Measurements from ENCODE around the gene QSOX2. TPM values are rescaled to one million over a fixed set of nuclear protein-coding genes. Genes with fewer than 3 reads are reported as not detected.
"Not testable (repeated sequence)": the region's sequence is repeated elsewhere in the genome, so short reads cannot be mapped to it uniquely, and the experiment has no call there.

The QSOX2 gene
- total and polyA plus RNA-seq, 4 donors, result 0.79 to 12.7 (median 4.3) TPM

DNA sequence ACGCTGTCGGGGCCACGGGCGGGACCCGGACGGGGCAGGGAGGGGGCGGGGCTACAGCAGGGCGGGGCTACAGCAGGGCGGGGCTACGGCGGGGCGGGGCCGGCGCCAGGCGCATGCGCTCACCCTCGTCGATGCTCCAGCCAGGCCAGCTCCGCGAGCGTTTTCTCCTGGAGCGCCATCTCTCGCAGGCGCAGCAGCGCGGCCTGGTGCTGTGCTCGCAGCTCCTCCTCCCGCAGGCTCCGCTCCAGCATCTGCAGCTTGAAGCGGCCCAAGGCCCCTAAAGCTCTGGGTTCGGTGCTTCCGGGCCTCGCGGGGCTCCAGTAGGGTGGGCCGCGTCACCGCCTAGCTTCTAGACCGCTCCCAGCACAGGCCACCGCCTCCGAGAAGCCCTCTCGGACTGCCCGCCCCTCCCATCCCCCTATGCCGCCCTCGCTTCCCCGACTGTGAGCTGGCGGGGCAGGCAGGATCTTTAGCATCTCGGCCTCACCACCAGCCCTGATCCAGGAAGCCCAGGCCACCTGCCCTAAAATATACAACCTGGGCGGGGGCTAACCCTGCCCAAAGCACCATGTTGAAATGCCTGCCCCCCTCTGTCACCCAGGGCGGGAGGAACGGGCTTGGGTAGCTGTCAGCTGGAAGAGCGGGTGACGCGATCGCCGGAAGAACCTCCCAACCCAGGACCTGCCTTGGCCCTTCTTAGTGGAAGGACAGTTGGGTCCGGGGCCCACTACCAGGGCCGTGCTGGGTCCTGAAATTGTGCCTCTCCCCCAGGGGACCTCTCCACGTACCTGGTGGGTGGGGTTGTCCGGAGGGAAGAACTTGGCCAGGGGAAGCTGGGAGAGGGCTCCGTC lies 21.9 kb upstream of the QSOX2 start:
- peak; percentile 97 for DNase-seq (ENCODE audit: low spot score)
- H3K9ac ChIP-seq (ENCODE audit: low read depth in 1 of 2, low read length in 2 of 2), result no peak overlapping the region
- H3K36me3 ChIP-seq (ENCODE audit: control insufficient read depth in 4 of 4, insufficient read depth in 3 of 4, low read depth in 1 of 4, low read length in 3 of 4), result no peaks in the 10 kb centered on the region
- peak overlapping the region in 2 of 3 donors; percentile 18 to 50 for H3K4me3 ChIP-seq (ENCODE audit: low read depth in 1 of 3, low read length in 3 of 3)
- H3K27ac ChIP-seq (ENCODE audit: low read depth in 1 of 2, low read length in 2 of 2), result no peak overlapping the region
- 16% methylated on average over 60 of the region's 60 CpGs for WGBS
- H3K27me3 ChIP-seq (ENCODE audit: control insufficient read depth in 4 of 4, insufficient read depth in 4 of 4, low read length in 3 of 4), result no peaks in the 10 kb centered on the region
- TF ChIP-seq, protein P1, sequence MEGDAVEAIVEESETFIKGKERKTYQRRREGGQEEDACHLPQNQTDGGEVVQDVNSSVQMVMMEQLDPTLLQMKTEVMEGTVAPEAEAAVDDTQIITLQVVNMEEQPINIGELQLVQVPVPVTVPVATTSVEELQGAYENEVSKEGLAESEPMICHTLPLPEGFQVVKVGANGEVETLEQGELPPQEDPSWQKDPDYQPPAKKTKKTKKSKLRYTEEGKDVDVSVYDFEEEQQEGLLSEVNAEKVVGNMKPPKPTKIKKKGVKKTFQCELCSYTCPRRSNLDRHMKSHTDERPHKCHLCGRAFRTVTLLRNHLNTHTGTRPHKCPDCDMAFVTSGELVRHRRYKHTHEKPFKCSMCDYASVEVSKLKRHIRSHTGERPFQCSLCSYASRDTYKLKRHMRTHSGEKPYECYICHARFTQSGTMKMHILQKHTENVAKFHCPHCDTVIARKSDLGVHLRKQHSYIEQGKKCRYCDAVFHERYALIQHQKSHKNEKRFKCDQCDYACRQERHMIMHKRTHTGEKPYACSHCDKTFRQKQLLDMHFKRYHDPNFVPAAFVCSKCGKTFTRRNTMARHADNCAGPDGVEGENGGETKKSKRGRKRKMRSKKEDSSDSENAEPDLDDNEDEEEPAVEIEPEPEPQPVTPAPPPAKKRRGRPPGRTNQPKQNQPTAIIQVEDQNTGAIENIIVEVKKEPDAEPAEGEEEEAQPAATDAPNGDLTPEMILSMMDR (IDR thresholded peaks at IDR 0.05; ENCODE audit: low read depth, low read length, missing input control), result peak; percentile 13
- TF ChIP-seq TAF1 (conservative IDR thresholded peaks at IDR 0.05), result no peak
- TF ChIP-seq RAD21 (IDR thresholded peaks at IDR 0.05), result peak in 1 of 2 donors; percentile 60
- TF ChIP-seq FOXA2 (IDR thresholded peaks at IDR 0.05), result no peak
- no peak for TF ChIP-seq YY1 (IDR thresholded peaks at IDR 0.05)
- TF ChIP-seq GABPA (IDR thresholded peaks at IDR 0.05 in 1 of 2, conservative IDR thresholded peaks at IDR 0.05 in 1 of 2), result no peak
- H3K4me1 ChIP-seq (ENCODE audit: control insufficient read depth in 4 of 4, insufficient read depth in 4 of 4, low read length in 3 of 4), result peaks cover 0 to 5% (median 2%) of the 10 kb centered on the region in 4 donors
- no peaks in the 10 kb centered on the region for H3K9me3 ChIP-seq (ENCODE audit: control insufficient read depth in 4 of 4, low read length in 3 of 4)

DNA sequence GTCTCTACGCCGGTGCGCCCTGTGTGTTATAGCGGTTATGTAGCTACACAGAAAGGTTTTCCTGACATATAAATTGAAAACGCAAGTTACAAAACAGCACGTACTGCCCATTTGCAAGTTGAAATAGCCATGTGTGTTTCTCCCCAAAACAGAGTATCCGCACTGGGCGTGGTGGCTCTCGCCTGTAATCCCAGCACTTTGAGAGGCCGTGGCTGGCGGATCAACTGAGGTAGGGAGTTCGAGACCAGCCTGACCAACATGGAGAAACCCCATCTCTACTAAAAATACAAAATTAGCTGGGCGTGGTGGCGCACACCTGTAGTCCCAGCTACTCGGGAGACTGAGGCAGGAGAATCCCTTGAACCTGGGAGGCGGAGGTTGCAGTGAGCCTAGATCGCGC lies 21.0 kb upstream of the QSOX2 start:
- H3K27ac ChIP-seq (ENCODE audit: low read depth in 1 of 2, low read length in 2 of 2); H3K4me3 ChIP-seq (ENCODE audit: low read depth in 1 of 3, low read length in 3 of 3); H3K4me1 ChIP-seq (ENCODE audit: control insufficient read depth in 4 of 4, insufficient read depth in 4 of 4, low read length in 3 of 4); DNase-seq (ENCODE audit: low spot score); H3K36me3 ChIP-seq (ENCODE audit: control insufficient read depth in 4 of 4, insufficient read depth in 3 of 4, low read depth in 1 of 4, low read length in 3 of 4); H3K9ac ChIP-seq (ENCODE audit: low read depth in 1 of 2, low read length in 2 of 2); H3K27me3 ChIP-seq (ENCODE audit: control insufficient read depth in 4 of 4, insufficient read depth in 4 of 4, low read length in 3 of 4); H3K9me3 ChIP-seq (ENCODE audit: control insufficient read depth in 4 of 4, low read length in 3 of 4): not testable (repeated sequence)
- WGBS, result 89% methylated on average over 18 of the region's 18 CpGs

- Histone ChIP-seq H3K27me3 (ENCODE audit: control insufficient read depth in 4 of 4, insufficient read depth in 4 of 4, low read length in 3 of 4) (no peaks in the 10 kb centered on the region), H3K36me3 (ENCODE audit: control insufficient read depth in 4 of 4, insufficient read depth in 3 of 4, low read depth in 1 of 4, low read length in 3 of 4) (no peaks in the 10 kb centered on the region), H3K9ac (ENCODE audit: low read depth in 1 of 2, low read length in 2 of 2) (no peak overlapping the region), H3K4me1 (ENCODE audit: control insufficient read depth in 4 of 4, insufficient read depth in 4 of 4, low read length in 3 of 4) (peaks cover 0 to 5% (median 2%) of the 10 kb centered on the region in 4 donors), H3K27ac (ENCODE audit: low read depth in 1 of 2, low read length in 2 of 2) (no peak overlapping the region), H3K4me3 (ENCODE audit: low read depth in 1 of 3, low read length in 3 of 3) (no peak overlapping the region), H3K9me3 (ENCODE audit: control insufficient read depth in 4 of 4, low read length in 3 of 4) (no peaks in the 10 kb centered on the region)
- DNase-seq (ENCODE audit: low spot score), result no peak
- 93% methylated on average over 17 of the region's 17 CpGs for WGBS
- TF ChIP-seq SP1 (IDR thresholded peaks at IDR 0.05) (no peak), RAD21 (IDR thresholded peaks at IDR 0.05) (no peak), ATF3 (IDR thresholded peaks at IDR 0.05) (no peak), HNF4G (IDR thresholded peaks at IDR 0.05) (no peak), FOXA1 (IDR thresholded peaks at IDR 0.05) (no peak), JUND (IDR thresholded peaks at IDR 0.05) (no peak), RXRA (IDR thresholded peaks at IDR 0.05) (no peak), ZBTB33 (IDR thresholded peaks at IDR 0.05) (no peak), MAX (IDR thresholded peaks at IDR 0.05) (no peak), GABPA (IDR thresholded peaks at IDR 0.05 in 1 of 2, conservative IDR thresholded peaks at IDR 0.05 in 1 of 2) (no peak), EGR1 (IDR thresholded peaks at IDR 0.05; ENCODE audit: low read depth in 2 of 2) (no peak), NR2F2 (IDR thresholded peaks at IDR 0.05) (no peak), TAF1 (conservative IDR thresholded peaks at IDR 0.05) (no peak), YY1 (IDR thresholded peaks at IDR 0.05) (no peak), REST (IDR thresholded peaks at IDR 0.05) (no peak)
Measured at GRCh38 chr9:136265561-136266355, 20.1 kb upstream of the QSOX2 start.

Measured in liver (tissue), 9 donors.